SK-N-SH treated with all-trans-retinoic acid at 6 μM for 48 hours (cell line): Measurements from ENCODE around the gene SV2B.

Source experiments
- ATAC-seq: fragments of 200-7000 bp; cut with Tn5 transposase; 3 replicates; pipeline ENCODE4 v1.9.1; 2020; ENCODE audit warnings: mild to moderate bottlenecking, moderate library complexity
- ARNTL ChIP-seq: fragments of 450-650 bp; formaldehyde crosslinking; IDR thresholded peaks from 2 replicates; pipeline ENCODE4 v1.5.0; 2020; ENCODE audit warnings: low read depth, mild to moderate bottlenecking, moderate library complexity, borderline replicate concordance
- CSDC2 ChIP-seq: fragments of 250-450 bp; sonication (Bioruptor Pico); IDR thresholded peaks from 2 replicates; pipeline ENCODE4 v1.5.0; 2020; ENCODE audit warnings: mild to moderate bottlenecking, moderate library complexity
- GLIS3 ChIP-seq: fragments of 250-450 bp; sonication (Bioruptor Pico); IDR thresholded peaks from 2 replicates; pipeline ENCODE4 v1.5.0; 2020; ENCODE audit warnings: mild to moderate bottlenecking, moderate library complexity
- ISL1 ChIP-seq: fragments of 250-450 bp; sonication (Bioruptor Pico); IDR thresholded peaks from 2 replicates; pipeline ENCODE4 v2.1.2; 2022; ENCODE audit warnings: mild to moderate bottlenecking, moderate library complexity
- OSR1 ChIP-seq: fragments of 250-450 bp; sonication (Bioruptor Pico); IDR thresholded peaks from 2 replicates; pipeline ENCODE4 v1.8.0; 2022; ENCODE audit warnings: moderate library complexity, mild to moderate bottlenecking, inconsistent platforms
- PPARA ChIP-seq: fragments of 250-450 bp; sonication (Bioruptor Pico); IDR thresholded peaks from 2 replicates; pipeline ENCODE4 v1.5.0; 2020; ENCODE audit warnings: mild to moderate bottlenecking, borderline replicate concordance
- RARB ChIP-seq: fragments of 250-450 bp; sonication (Bioruptor Pico); IDR thresholded peaks from 2 replicates; pipeline ENCODE4 v1.8.0; 2021; ENCODE audit warnings: mild to moderate bottlenecking, moderate library complexity
- TCF4 ChIP-seq: fragments of 250-450 bp; sonication (Bioruptor Pico); IDR thresholded peaks from 2 replicates; pipeline ENCODE4 v1.8.0; 2021; ENCODE audit warnings: mild to moderate bottlenecking, moderate library complexity, borderline replicate concordance
- TOX ChIP-seq: fragments of 250-450 bp; sonication (Bioruptor Pico); IDR thresholded peaks from 2 replicates; pipeline ENCODE4 v1.8.0; 2021; ENCODE audit warnings: mild to moderate bottlenecking, moderate library complexity, borderline replicate concordance
- ZC3H10 ChIP-seq: fragments of 250-450 bp; sonication (Bioruptor Pico); IDR thresholded peaks from 2 replicates; pipeline ENCODE4 v1.5.1; 2021; ENCODE audit warnings: mild to moderate bottlenecking, moderate library complexity
- ZFP3 ChIP-seq: fragments of 250-450 bp; sonication (Bioruptor Pico); IDR thresholded peaks from 2 replicates; pipeline ENCODE4 v1.5.0; 2020; ENCODE audit warnings: mild to moderate bottlenecking, moderate library complexity
- ZFP30 ChIP-seq: fragments of 450-650 bp; formaldehyde crosslinking; IDR thresholded peaks from 2 replicates; pipeline ENCODE4 v1.5.0; 2022; ENCODE audit warnings: mild to moderate bottlenecking, moderate library complexity
- ZNF565 ChIP-seq: fragments of 450-650 bp; formaldehyde crosslinking; conservative IDR thresholded peaks from 2 replicates; pipeline ENCODE4 v1.5.0; 2020; ENCODE audit warnings: low read depth, mild to moderate bottlenecking, moderate library complexity
- ZNF70 ChIP-seq: fragments of 450-650 bp; formaldehyde crosslinking; IDR thresholded peaks from 2 replicates; pipeline ENCODE4 v1.5.0; 2020; ENCODE audit warnings: mild to moderate bottlenecking, moderate library complexity
- ZNF8 ChIP-seq: fragments of 450-650 bp; formaldehyde crosslinking; IDR thresholded peaks from 2 replicates; pipeline ENCODE4 v1.5.0; 2020; ENCODE audit warnings: mild to moderate bottlenecking, moderate library complexity
- TF ChIP-seq, protein P1 (sequence below): fragments of 250-450 bp; sonication (Bioruptor Pico); IDR thresholded peaks from 2 replicates; pipeline ENCODE4 v1.5.0; 2020; ENCODE audit warnings: mild to moderate bottlenecking, moderate library complexity
- TF ChIP-seq, protein P2 (sequence below): fragments of 250-450 bp; sonication (Bioruptor Pico); IDR thresholded peaks from 2 replicates; pipeline ENCODE4 v1.5.1; 2020; ENCODE audit warnings: low read depth, mild to moderate bottlenecking, moderate library complexity
- TF ChIP-seq, protein P3 (sequence below): fragments of 250-450 bp; sonication (Bioruptor Pico); IDR thresholded peaks from 2 replicates; pipeline ENCODE4 v1.8.0; 2020; ENCODE audit warnings: mild to moderate bottlenecking, moderate library complexity, borderline replicate concordance
- TF ChIP-seq, protein P4 (sequence below): fragments of 250-450 bp; sonication (Bioruptor Pico); IDR thresholded peaks from 2 replicates; pipeline ENCODE4 v1.8.0; 2021; ENCODE audit warnings: low read depth, mild to moderate bottlenecking, moderate library complexity, borderline replicate concordance

Gene SV2B

DNA sequence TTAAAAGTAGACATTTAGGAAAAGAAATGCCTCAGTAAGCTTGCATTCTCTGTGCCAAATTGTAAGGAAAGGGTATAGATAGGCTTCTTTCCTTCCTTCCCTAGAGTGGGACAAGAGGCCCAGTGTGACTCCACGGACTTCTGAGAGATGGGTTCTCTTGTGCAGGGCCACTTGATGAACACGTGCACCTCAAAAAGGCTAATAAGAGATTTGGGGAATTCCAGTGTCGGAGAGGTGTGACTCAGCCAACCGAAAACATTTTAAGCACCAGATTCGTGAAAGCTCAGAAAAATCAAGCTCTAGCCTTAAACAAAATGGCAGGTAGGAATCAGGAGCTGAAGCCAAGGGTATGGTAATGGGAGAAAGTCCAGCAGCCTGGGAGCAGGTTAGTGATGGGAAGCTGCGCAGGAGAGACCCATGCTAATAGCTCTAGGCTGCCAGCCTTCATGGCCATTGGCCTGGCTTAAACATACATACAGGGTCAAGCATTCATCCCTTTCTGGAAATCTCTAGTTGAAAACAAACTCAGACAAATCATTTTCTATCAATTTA lies 56.2 kb downstream of the SV2B start:
- no peak for TF ChIP-seq PPARA
- no peak for TF ChIP-seq RARB (CRISPR knock-in tag)
- no peak for TF ChIP-seq ZNF8 (CRISPR knock-in tag)
- TF ChIP-seq ZC3H10 (CRISPR knock-in tag), result no peak
- TF ChIP-seq ZNF565 (CRISPR knock-in tag), result no peak
- no peak for TF ChIP-seq ZFP3
- TF ChIP-seq GLIS3, result no peak
- TF ChIP-seq TCF4 (CRISPR knock-in tag), result no peak
- TF ChIP-seq, protein P1, sequence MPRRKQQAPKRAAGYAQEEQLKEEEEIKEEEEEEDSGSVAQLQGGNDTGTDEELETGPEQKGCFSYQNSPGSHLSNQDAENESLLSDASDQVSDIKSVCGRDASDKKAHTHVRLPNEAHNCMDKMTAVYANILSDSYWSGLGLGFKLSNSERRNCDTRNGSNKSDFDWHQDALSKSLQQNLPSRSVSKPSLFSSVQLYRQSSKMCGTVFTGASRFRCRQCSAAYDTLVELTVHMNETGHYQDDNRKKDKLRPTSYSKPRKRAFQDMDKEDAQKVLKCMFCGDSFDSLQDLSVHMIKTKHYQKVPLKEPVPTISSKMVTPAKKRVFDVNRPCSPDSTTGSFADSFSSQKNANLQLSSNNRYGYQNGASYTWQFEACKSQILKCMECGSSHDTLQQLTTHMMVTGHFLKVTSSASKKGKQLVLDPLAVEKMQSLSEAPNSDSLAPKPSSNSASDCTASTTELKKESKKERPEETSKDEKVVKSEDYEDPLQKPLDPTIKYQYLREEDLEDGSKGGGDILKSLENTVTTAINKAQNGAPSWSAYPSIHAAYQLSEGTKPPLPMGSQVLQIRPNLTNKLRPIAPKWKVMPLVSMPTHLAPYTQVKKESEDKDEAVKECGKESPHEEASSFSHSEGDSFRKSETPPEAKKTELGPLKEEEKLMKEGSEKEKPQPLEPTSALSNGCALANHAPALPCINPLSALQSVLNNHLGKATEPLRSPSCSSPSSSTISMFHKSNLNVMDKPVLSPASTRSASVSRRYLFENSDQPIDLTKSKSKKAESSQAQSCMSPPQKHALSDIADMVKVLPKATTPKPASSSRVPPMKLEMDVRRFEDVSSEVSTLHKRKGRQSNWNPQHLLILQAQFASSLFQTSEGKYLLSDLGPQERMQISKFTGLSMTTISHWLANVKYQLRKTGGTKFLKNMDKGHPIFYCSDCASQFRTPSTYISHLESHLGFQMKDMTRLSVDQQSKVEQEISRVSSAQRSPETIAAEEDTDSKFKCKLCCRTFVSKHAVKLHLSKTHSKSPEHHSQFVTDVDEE (CRISPR knock-in tag), result no peak
- TF ChIP-seq, protein P2, sequence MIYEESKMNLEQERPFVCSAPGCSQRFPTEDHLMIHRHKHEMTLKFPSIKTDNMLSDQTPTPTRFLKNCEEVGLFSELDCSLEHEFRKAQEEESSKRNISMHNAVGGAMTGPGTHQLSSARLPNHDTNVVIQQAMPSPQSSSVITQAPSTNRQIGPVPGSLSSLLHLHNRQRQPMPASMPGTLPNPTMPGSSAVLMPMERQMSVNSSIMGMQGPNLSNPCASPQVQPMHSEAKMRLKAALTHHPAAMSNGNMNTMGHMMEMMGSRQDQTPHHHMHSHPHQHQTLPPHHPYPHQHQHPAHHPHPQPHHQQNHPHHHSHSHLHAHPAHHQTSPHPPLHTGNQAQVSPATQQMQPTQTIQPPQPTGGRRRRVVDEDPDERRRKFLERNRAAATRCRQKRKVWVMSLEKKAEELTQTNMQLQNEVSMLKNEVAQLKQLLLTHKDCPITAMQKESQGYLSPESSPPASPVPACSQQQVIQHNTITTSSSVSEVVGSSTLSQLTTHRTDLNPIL (CRISPR knock-in tag), result no peak
- no peak for TF ChIP-seq ZFP30 (CRISPR knock-in tag)
- TF ChIP-seq, protein P3, sequence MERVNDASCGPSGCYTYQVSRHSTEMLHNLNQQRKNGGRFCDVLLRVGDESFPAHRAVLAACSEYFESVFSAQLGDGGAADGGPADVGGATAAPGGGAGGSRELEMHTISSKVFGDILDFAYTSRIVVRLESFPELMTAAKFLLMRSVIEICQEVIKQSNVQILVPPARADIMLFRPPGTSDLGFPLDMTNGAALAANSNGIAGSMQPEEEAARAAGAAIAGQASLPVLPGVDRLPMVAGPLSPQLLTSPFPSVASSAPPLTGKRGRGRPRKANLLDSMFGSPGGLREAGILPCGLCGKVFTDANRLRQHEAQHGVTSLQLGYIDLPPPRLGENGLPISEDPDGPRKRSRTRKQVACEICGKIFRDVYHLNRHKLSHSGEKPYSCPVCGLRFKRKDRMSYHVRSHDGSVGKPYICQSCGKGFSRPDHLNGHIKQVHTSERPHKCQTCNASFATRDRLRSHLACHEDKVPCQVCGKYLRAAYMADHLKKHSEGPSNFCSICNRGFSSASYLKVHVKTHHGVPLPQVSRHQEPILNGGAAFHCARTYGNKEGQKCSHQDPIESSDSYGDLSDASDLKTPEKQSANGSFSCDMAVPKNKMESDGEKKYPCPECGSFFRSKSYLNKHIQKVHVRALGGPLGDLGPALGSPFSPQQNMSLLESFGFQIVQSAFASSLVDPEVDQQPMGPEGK (CRISPR knock-in tag), result no peak
- no peak for TF ChIP-seq TOX (CRISPR knock-in tag)
- no peak for ATAC-seq

DNA sequence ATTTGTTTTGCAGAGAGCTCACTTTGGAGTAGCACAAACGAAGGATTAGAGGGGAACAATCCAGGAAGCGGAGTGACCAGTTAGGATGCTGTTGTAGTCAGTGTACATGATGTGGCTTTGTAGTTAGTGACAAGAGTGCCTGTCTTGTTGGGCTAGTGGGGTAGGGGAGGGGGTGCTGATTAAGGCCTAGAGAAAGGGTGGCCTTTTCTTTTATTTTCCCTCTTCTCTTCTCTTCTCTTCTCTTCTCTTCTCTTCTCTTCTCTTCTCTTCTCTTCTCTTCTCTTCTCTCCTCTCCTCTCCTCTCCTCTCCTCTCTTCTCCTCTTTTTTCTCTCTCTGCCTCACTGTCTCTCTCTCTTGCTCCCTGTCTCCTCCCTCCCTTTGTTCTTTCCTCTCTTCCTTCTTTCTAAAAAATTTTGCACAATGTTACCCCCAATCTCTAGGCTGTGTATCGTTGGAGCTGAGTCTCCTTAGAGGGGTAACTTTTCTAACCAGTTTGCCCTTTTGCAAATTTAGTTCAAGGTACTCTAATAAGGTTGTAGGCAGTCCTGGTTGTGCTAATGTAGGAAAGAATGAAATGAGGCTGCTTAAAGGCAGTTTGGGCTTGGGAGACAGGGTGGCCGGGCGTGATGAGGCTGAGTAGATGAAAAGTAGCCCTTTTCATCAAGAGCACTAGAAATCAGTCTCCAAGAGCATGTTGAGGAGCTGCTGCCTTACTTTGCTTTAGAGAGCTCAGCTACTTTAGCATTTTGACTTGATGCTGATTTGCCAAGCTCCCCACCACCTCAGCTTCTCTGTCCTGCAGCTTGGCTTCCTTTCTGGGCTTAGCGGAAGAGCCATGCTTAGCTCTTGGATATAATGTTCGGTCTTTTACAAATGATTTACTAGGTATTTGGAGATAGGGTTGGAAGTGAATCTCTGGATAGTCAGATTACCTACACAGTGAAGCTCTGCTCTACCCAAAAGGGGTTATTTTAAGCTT lies 58.6 kb downstream of the SV2B start:
- ATAC-seq, result no peak
- no peak for TF ChIP-seq ZFP30 (CRISPR knock-in tag)
- no peak for TF ChIP-seq ARNTL (CRISPR knock-in tag)

DNA sequence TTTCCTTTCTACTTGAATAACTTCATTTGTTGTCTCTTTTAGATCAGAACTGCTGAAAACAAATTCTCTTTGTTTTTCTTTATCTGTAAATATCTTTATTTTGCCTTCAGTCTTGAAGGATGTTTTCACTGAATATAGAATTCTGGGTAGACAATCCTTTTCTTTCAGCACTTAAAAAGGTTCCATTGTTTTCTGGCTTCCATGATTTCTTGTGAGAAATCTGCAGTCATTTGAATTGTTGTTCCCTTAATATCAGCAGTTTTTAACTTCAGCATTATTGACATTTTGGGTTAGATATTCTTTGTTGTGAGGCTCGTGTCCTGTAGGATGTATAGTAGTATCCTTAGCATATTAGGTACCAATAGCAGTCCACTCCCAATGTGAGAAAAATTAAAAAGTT lies 65.8 kb downstream of the SV2B start:
- no peak for ATAC-seq
- TF ChIP-seq, protein P4, sequence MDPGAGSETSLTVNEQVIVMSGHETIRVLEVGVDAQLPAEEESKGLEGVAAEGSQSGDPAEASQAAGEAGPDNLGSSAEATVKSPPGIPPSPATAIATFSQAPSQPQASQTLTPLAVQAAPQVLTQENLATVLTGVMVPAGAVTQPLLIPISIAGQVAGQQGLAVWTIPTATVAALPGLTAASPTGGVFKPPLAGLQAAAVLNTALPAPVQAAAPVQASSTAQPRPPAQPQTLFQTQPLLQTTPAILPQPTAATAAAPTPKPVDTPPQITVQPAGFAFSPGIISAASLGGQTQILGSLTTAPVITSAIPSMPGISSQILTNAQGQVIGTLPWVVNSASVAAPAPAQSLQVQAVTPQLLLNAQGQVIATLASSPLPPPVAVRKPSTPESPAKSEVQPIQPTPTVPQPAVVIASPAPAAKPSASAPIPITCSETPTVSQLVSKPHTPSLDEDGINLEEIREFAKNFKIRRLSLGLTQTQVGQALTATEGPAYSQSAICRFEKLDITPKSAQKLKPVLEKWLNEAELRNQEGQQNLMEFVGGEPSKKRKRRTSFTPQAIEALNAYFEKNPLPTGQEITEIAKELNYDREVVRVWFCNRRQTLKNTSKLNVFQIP (CRISPR knock-in tag), result no peak
- no peak for TF ChIP-seq ZNF70 (CRISPR knock-in tag)
- TF ChIP-seq, protein P2 (CRISPR knock-in tag), result no peak
- TF ChIP-seq GLIS3, result no peak
- no peak for TF ChIP-seq ISL1 (CRISPR knock-in tag)
- no peak for TF ChIP-seq ZFP30 (CRISPR knock-in tag)
- TF ChIP-seq TOX (CRISPR knock-in tag), result no peak
- TF ChIP-seq, protein P3 (CRISPR knock-in tag), result no peak
- no peak for TF ChIP-seq CSDC2 (CRISPR knock-in tag)
- TF ChIP-seq, protein P1 (CRISPR knock-in tag), result no peak
- TF ChIP-seq OSR1 (CRISPR knock-in tag), result no peak
- TF ChIP-seq, all 23 proteins: peak for 0
